KMS-11 (cell line): ENCODE measurements around the gene PHF12.

ENCODE experiments used
- H2AFZ ChIP-seq: fragments of 200-600 bp; sonication (generic); 2 replicates; pipeline ENCODE4 v1.6.1; 2016; ENCODE audit warnings: antibody characterized with exemption, mixed run types, low read depth
- H3K27ac ChIP-seq: fragments of 200-600 bp; sonication (generic); 2 replicates; pipeline ENCODE4 v1.6.1; 2016; ENCODE audit warnings: mild to moderate bottlenecking, mixed run types
- H3K27me3 ChIP-seq: fragments of 200-600 bp; sonication (generic); 2 replicates; pipeline ENCODE4 v1.6.1; 2017; ENCODE audit warnings: mild to moderate bottlenecking, low read depth, mixed run types, moderate library complexity; ENCODE audit not compliant: insufficient read depth
- H3K36me3 ChIP-seq: fragments of 200-600 bp; sonication (generic); 2 replicates; pipeline ENCODE4 v1.6.1; 2017; ENCODE audit warnings: mild to moderate bottlenecking, mixed run types; ENCODE audit not compliant: insufficient read depth
- H3K4me1 ChIP-seq: fragments of 200-600 bp; sonication (generic); 2 replicates; pipeline ENCODE4 v1.6.1; 2016; ENCODE audit warnings: mild to moderate bottlenecking, low read depth, mixed run types; ENCODE audit not compliant: poor library complexity, severe bottlenecking
- H3K4me2 ChIP-seq: fragments of 200-600 bp; sonication (generic); 2 replicates; pipeline ENCODE4 v1.7.0; 2016; ENCODE audit warnings: mild to moderate bottlenecking, mixed run types
- H3K4me3 ChIP-seq: fragments of 200-600 bp; sonication (generic); IDR thresholded peaks from 2 replicates; pipeline ENCODE4 v1.6.1; 2017; ENCODE audit warnings: low read depth, low read length, mixed read lengths; ENCODE audit not compliant: insufficient read depth
- H3K79me2 ChIP-seq: fragments of 200-600 bp; sonication (generic); 2 replicates; pipeline ENCODE4 v1.6.1; 2016; ENCODE audit warnings: low read depth, mixed run types; ENCODE audit not compliant: insufficient read depth
- H3K9ac ChIP-seq: fragments of 200-600 bp; sonication (generic); 2 replicates; pipeline ENCODE4 v1.6.1; 2016; ENCODE audit warnings: mild to moderate bottlenecking, mixed run types
- H4K20me1 ChIP-seq: fragments of 200-600 bp; sonication (generic); 2 replicates; pipeline ENCODE4 v1.6.1; 2016; ENCODE audit warnings: mild to moderate bottlenecking, mixed run types; ENCODE audit not compliant: insufficient read depth
- CTCF ChIP-seq: fragments of 200-600 bp; sonication (generic); conservative IDR thresholded peaks from 2 replicates; pipeline ENCODE4 v1.6.1; 2017; ENCODE audit warnings: low read depth, mild to moderate bottlenecking, antibody characterized with exemption, low read length, moderate library complexity, mixed read lengths

Gene PHF12

GRCh38 chr17:28863953-28864352 lies 87.4 kb downstream of the PHF12 start:
- H3K27ac ChIP-seq: no peak overlapping the region
- H4K20me1 ChIP-seq: no peaks in the 10 kb centered on the region
- no peaks in the 10 kb centered on the region; the same call in 1 of the 2 replicates for H3K36me3 ChIP-seq
- no peak overlapping the region for H2AFZ ChIP-seq
- no peak overlapping the region for H3K4me3 ChIP-seq
- H3K79me2 ChIP-seq: no peaks in the 10 kb centered on the region
- H3K27me3 ChIP-seq: no peaks in the 10 kb centered on the region
- no peak overlapping the region for H3K9ac ChIP-seq
- H3K4me2 ChIP-seq: no peak overlapping the region
- no peaks in the 10 kb centered on the region for H3K4me1 ChIP-seq
- no peak for TF ChIP-seq CTCF

- Histone ChIP-seq H3K27ac (no peak overlapping the region), H3K4me2 (no peak overlapping the region), H4K20me1 (no peaks in the 10 kb centered on the region), H3K79me2 (no peaks in the 10 kb centered on the region), H2AFZ (no peak overlapping the region), H3K27me3 (no peaks in the 10 kb centered on the region), H3K9ac (no peak overlapping the region), H3K36me3 (no peaks in the 10 kb centered on the region; the same call in 1 of the 2 replicates), H3K4me1 (no peaks in the 10 kb centered on the region), H3K4me3 (no peak overlapping the region)
- no peak for TF ChIP-seq CTCF
Measured at GRCh38 chr17:28862561-28862960, 88.8 kb downstream of the PHF12 start.

GRCh38 chr17:28861393-28862203 lies 89.7 kb downstream of the PHF12 start:
- Histone ChIP-seq H3K9ac (no peak overlapping the region), H3K4me3 (no peak overlapping the region)

GRCh38 chr17:28860363-28860808 lies 90.9 kb downstream of the PHF12 start:
- no peaks in the 10 kb centered on the region; the same call in 1 of the 2 replicates for H3K36me3 ChIP-seq
- no peaks in the 10 kb centered on the region for H4K20me1 ChIP-seq
- no peak for TF ChIP-seq CTCF
- H3K79me2 ChIP-seq: peaks cover 4% of the 10 kb centered on the region; the same call in 1 of the 2 replicates
- no peak overlapping the region for H2AFZ ChIP-seq
- H3K27ac ChIP-seq: no peak overlapping the region
- H3K4me3 ChIP-seq: no peak overlapping the region
- H3K27me3 ChIP-seq: no peaks in the 10 kb centered on the region
- H3K4me2 ChIP-seq: no peak overlapping the region
- H3K4me1 ChIP-seq: peaks cover 9% of the 10 kb centered on the region
- H3K9ac ChIP-seq: no peak overlapping the region

More at GRCh38 chr17:28861393-28862203, 89.7 kb downstream of the PHF12 start:
- H3K4me2 ChIP-seq: no peak overlapping the region
- no peaks in the 10 kb centered on the region for H4K20me1 ChIP-seq
- no peaks in the 10 kb centered on the region for H3K4me1 ChIP-seq
- H3K27me3 ChIP-seq: no peaks in the 10 kb centered on the region
- TF ChIP-seq CTCF: no peak
- no peaks in the 10 kb centered on the region for H3K79me2 ChIP-seq
- no peak overlapping the region for H2AFZ ChIP-seq
- H3K36me3 ChIP-seq: no peaks in the 10 kb centered on the region; the same call in 1 of the 2 replicates
- no peak overlapping the region for H3K27ac ChIP-seq
